CD4-positive, alpha-beta memory T cell (primary cell): Measurements from ENCODE around the gene TBC1D2. TPM values are rescaled to one million over a fixed set of nuclear protein-coding genes. Genes with fewer than 3 reads are reported as not detected.

Source experiments
- CTCF ChIA-PET: fragments of 350-600 bp; sonication (Branson Sonifier 250); formaldehyde crosslinking; loops from one replicate; lab custom pipeline; 2021; ENCODE audit warnings: inconsistent platforms; ENCODE audit not compliant: partially characterized antibody; lab: Charles Lee
- POLR2A ChIA-PET: fragments of 350-600 bp; sonication (Branson Sonifier 250); formaldehyde crosslinking; loops from one replicate; lab custom pipeline; 2021; ENCODE audit not compliant: partially characterized antibody; lab: Charles Lee
- DNase-seq, 5 donors: peaks; one replicate each; pipeline versions ENCODE4 v3.0.0 to v3.0.0-alpha.2; 2020 to 2022; ENCODE audit warnings: mixed read lengths in 1 of 5
- H3K27ac ChIP-seq: one replicate; pipeline ENCODE4 v1.7.0; 2013; ENCODE audit warnings: low read depth, low read length
- H3K27me3 ChIP-seq: 2 replicates; pipeline ENCODE4 v1.7.0; 2013; ENCODE audit warnings: mild to moderate bottlenecking, low read length, moderate library complexity; ENCODE audit not compliant: insufficient read depth
- H3K36me3 ChIP-seq: 2 replicates; pipeline ENCODE4 v1.7.0; 2013; ENCODE audit warnings: mild to moderate bottlenecking, low read length, moderate library complexity; ENCODE audit not compliant: insufficient read depth
- H3K4me1 ChIP-seq: 2 replicates; pipeline ENCODE4 v1.7.0; 2013; ENCODE audit warnings: mild to moderate bottlenecking, low read length, moderate library complexity; ENCODE audit not compliant: insufficient read depth
- H3K4me3 ChIP-seq, 2 donors: one replicate each; pipeline ENCODE4 v1.7.0; 2013; ENCODE audit warnings: low read length in 2 of 2, mild to moderate bottlenecking in 1 of 2
- H3K9me3 ChIP-seq, 2 donors: one replicate each; pipeline ENCODE4 v1.7.0; 2013; ENCODE audit warnings: low read length in 2 of 2, control low read depth in 1 of 2; ENCODE audit not compliant: control insufficient read depth in 1 of 2
- H3K27ac Mint-ChIP-seq, 7 donors: one replicate each; pipeline ENCODE4 v1.8.0; 2020 to 2021; ENCODE audit warnings: mixed read lengths in 7 of 7, mild to moderate bottlenecking in 6 of 7, inconsistent platforms in 3 of 7, moderate library complexity in 3 of 7
- H3K27me3 Mint-ChIP-seq, 2 donors: one replicate each; pipeline ENCODE4 v1.8.0; 2020 to 2021; ENCODE audit warnings: mixed read lengths in 2 of 2
- H3K36me3 Mint-ChIP-seq, 2 donors: one replicate each; pipeline ENCODE4 v1.8.0; 2020 to 2021; ENCODE audit warnings: mixed read lengths in 2 of 2, inconsistent platforms in 1 of 2, mild to moderate bottlenecking in 1 of 2
- H3K4me1 Mint-ChIP-seq, 4 donors: one replicate each; pipeline ENCODE4 v1.8.0; 2020 to 2021; ENCODE audit warnings: mixed read lengths in 4 of 4, mild to moderate bottlenecking in 1 of 4
- H3K4me3 Mint-ChIP-seq, 8 donors: one replicate each; pipeline ENCODE4 v1.8.0; 2020 to 2021; ENCODE audit warnings: mixed read lengths in 8 of 8, mild to moderate bottlenecking in 7 of 8, moderate library complexity in 6 of 8, inconsistent platforms in 3 of 8
- H3K9me3 Mint-ChIP-seq, 8 donors: one replicate each; pipeline ENCODE4 v1.8.0; 2020 to 2021; ENCODE audit warnings: mixed read lengths in 8 of 8, mild to moderate bottlenecking in 5 of 8, inconsistent platforms in 3 of 8, moderate library complexity in 1 of 8
- intact Hi-C: fragments of 100-400 bp; cut with micrococcal nuclease; formaldehyde crosslinking; loops from one replicate; pipeline ENCODE4 v1.15.1; 2023
- polyA plus RNA-seq, 2 donors: library from polyadenylated mRNA; unstranded; fragments of 300-500 nt; fragmentation: Illumina TruSeq; gene quantifications; one replicate each; pipeline ENCODE4 v1.2.3, GENCODE V29; 2021
- total RNA-seq, 2 experiments: library from RNA; stranded (reverse); gene quantifications; one replicate each; pipeline ENCODE4 v1.2.3, GENCODE V29; 2021

TBC1D2 gene
- total and polyA plus RNA-seq, 4 experiments from 2014 or later, result 2.1 to 11.4 (median 11.1) TPM

- Mint-ChIP-seq H3K9me3 (peaks cover 0 to 2% (median 0%) of the 10 kb centered on the region in 8 donors), H3K4me1 (peaks cover 32 to 80% (median 50%) of the 10 kb centered on the region in 4 donors), H3K4me3 (peak overlapping the region in 7 of 8 donors; percentile 49 to 79 (median 69)), H3K36me3 (no peaks in the 10 kb centered on the region), H3K27ac (peak overlapping the region; percentile 82 to 97 (median 92)), H3K27me3 (no peaks in the 10 kb centered on the region)
- peaks cover 42% of the 10 kb centered on the region for H3K4me1 ChIP-seq
- no peaks in the 10 kb centered on the region for H3K36me3 ChIP-seq
- CTCF ChIA-PET, result interaction anchor here (0.9 to 1.4 kb wide), 3 partner anchors 8 to 245 kb away, joined by 3 read pairs; no protein-coding TSS in a partner anchor
- H3K4me3 ChIP-seq, result no peak overlapping the region
- H3K27ac ChIP-seq, result peak overlapping the region; percentile 51
- H3K9me3 ChIP-seq, result no peaks in the 10 kb centered on the region
- intact Hi-C loops, result no loop called here
- POLR2A ChIA-PET, result interaction anchor here (1.0 to 1.3 kb wide), 2 partner anchors 50 to 95 kb away, joined by 3 to 5 read pairs; partner anchors contain the start of gene TRIM14
- H3K27me3 ChIP-seq, result no peaks in the 10 kb centered on the region
- peak; percentile 22 to 50 (median 25) for DNase-seq
Observed at GRCh38 chr9:98168941-98169488, 86.4 kb downstream of the TBC1D2 start.

- Mint-ChIP-seq H3K36me3 (no peaks in the 10 kb centered on the region), H3K9me3 (peaks cover 0 to 2% (median 0%) of the 10 kb centered on the region in 8 donors), H3K4me3 (peak overlapping the region in 4 of 8 donors; percentile 19 to 79 (median 74)), H3K4me1 (peaks cover 35 to 81% (median 56%) of the 10 kb centered on the region in 4 donors), H3K27me3 (no peaks in the 10 kb centered on the region), H3K27ac (peak overlapping the region; percentile 12 to 95 (median 81))
- POLR2A ChIA-PET, result interaction anchor here (1.0 to 1.3 kb wide), 2 partner anchors 49 to 94 kb away, joined by 3 to 5 read pairs; partner anchors contain the start of gene TRIM14
- CTCF ChIA-PET, result interaction anchor here (0.9 to 1.4 kb wide), 3 partner anchors 10 to 244 kb away, joined by 3 read pairs; no protein-coding TSS in a partner anchor
- Histone ChIP-seq H3K4me3 (no peak overlapping the region), H3K4me1 (peaks cover 46% of the 10 kb centered on the region), H3K9me3 (no peaks in the 10 kb centered on the region), H3K27ac (no peak overlapping the region), H3K36me3 (no peaks in the 10 kb centered on the region), H3K27me3 (no peaks in the 10 kb centered on the region)
- intact Hi-C loops, result no loop called here
- DNase-seq, result no peak
Observed at GRCh38 chr9:98168153-98168780, 87.2 kb downstream of the TBC1D2 start.

GRCh38 chr9:98164912-98165311 is 90.5 kb downstream of the TBC1D2 start:
- DNase-seq, result no peak
- no peaks in the 10 kb centered on the region for H3K27me3 ChIP-seq
- no peaks in the 10 kb centered on the region for H3K9me3 ChIP-seq
- H3K27ac ChIP-seq, result no peak overlapping the region
- H3K4me3 ChIP-seq, result no peak overlapping the region
- no peaks in the 10 kb centered on the region for H3K27me3 Mint-ChIP-seq
- H3K36me3 Mint-ChIP-seq, result no peaks in the 10 kb centered on the region
- H3K27ac Mint-ChIP-seq, result peak overlapping the region in 2 of 7 donors; percentile 30 to 72
- no peaks in the 10 kb centered on the region for H3K36me3 ChIP-seq
- no peaks in the 10 kb centered on the region for H3K9me3 Mint-ChIP-seq
- no peak overlapping the region for H3K4me3 Mint-ChIP-seq
- peaks cover 35 to 67% (median 51%) of the 10 kb centered on the region in 4 donors for H3K4me1 Mint-ChIP-seq
- intact Hi-C loops, result no loop called here
- ChIA-PET POLR2A (no interaction called here), CTCF (no interaction called here)
- H3K4me1 ChIP-seq, result peaks cover 37% of the 10 kb centered on the region

- Mint-ChIP-seq H3K27ac (no peak overlapping the region), H3K4me1 (peaks cover 31 to 60% (median 48%) of the 10 kb centered on the region in 4 donors), H3K4me3 (no peak overlapping the region), H3K9me3 (no peaks in the 10 kb centered on the region), H3K27me3 (no peaks in the 10 kb centered on the region), H3K36me3 (peaks cover 2 to 3% of the 10 kb centered on the region in 2 donors)
- H3K27me3 ChIP-seq, result no peaks in the 10 kb centered on the region
- no peak overlapping the region for H3K27ac ChIP-seq
- no peak overlapping the region for H3K4me3 ChIP-seq
- ChIA-PET POLR2A (no interaction called here), CTCF (no interaction called here)
- intact Hi-C loops, result no loop called here
- no peaks in the 10 kb centered on the region for H3K9me3 ChIP-seq
- peaks cover 18% of the 10 kb centered on the region for H3K4me1 ChIP-seq
- H3K36me3 ChIP-seq, result peaks cover under 1% of the 10 kb centered on the region
- DNase-seq, result no peak
Observed at GRCh38 chr9:98162613-98163012, 92.8 kb downstream of the TBC1D2 start.

- Mint-ChIP-seq H3K27ac (peak overlapping the region in 1 of 7 donors; percentile 46), H3K9me3 (no peaks in the 10 kb centered on the region), H3K36me3 (peaks cover 3 to 8% of the 10 kb centered on the region in 2 donors), H3K4me1 (peaks cover 26 to 60% (median 47%) of the 10 kb centered on the region in 4 donors), H3K27me3 (no peaks in the 10 kb centered on the region), H3K4me3 (no peak overlapping the region)
- intact Hi-C loops, result no loop called here
- Histone ChIP-seq H3K27me3 (no peaks in the 10 kb centered on the region), H3K4me1 (peaks cover 18% of the 10 kb centered on the region), H3K9me3 (no peaks in the 10 kb centered on the region), H3K27ac (no peak overlapping the region), H3K36me3 (peaks cover 7% of the 10 kb centered on the region), H3K4me3 (no peak overlapping the region)
- no peak for DNase-seq
- CTCF ChIA-PET, result interaction anchor here (1.6 kb wide), 1 partner anchor 8 kb away, joined by 3 read pairs; no protein-coding TSS in a partner anchor
- POLR2A ChIA-PET, result no interaction called here
Observed at GRCh38 chr9:98161851-98162250, 93.6 kb downstream of the TBC1D2 start.

- Mint-ChIP-seq H3K27me3 (no peaks in the 10 kb centered on the region), H3K4me1 (peaks cover 21 to 42% (median 34%) of the 10 kb centered on the region in 4 donors), H3K36me3 (peaks cover 7 to 18% of the 10 kb centered on the region in 2 donors), H3K27ac (peak overlapping the region in 4 of 7 donors; percentile 38 to 71 (median 51)), H3K4me3 (no peak overlapping the region), H3K9me3 (no peaks in the 10 kb centered on the region)
- Histone ChIP-seq H3K27me3 (no peaks in the 10 kb centered on the region), H3K27ac (no peak overlapping the region), H3K9me3 (no peaks in the 10 kb centered on the region), H3K4me3 (no peak overlapping the region), H3K4me1 (peaks cover 11% of the 10 kb centered on the region), H3K36me3 (peaks cover 7% of the 10 kb centered on the region)
- intact Hi-C loops, result no loop called here
- CTCF ChIA-PET, result interaction anchor here (0.9 to 1.1 kb wide), 3 partner anchors 28 to 86 kb away, joined by 3 read pairs; no protein-coding TSS in a partner anchor
- DNase-seq, result no peak
- POLR2A ChIA-PET, result interaction anchor here (1.2 kb wide), 1 partner anchor 96 kb away, joined by 3 read pairs; the partner anchor contains the start of gene TBC1D2
Observed at GRCh38 chr9:98159790-98160189, 95.7 kb downstream of the TBC1D2 start.

GRCh38 chr9:98159301-98159700 is 96.1 kb downstream of the TBC1D2 start:
- DNase-seq, result no peak
- Mint-ChIP-seq H3K27ac (peak overlapping the region in 4 of 7 donors; percentile 38 to 73 (median 66)), H3K4me1 (peaks cover 19 to 37% (median 29%) of the 10 kb centered on the region in 4 donors), H3K36me3 (peaks cover 7 to 22% of the 10 kb centered on the region in 2 donors), H3K27me3 (no peaks in the 10 kb centered on the region), H3K4me3 (no peak overlapping the region), H3K9me3 (no peaks in the 10 kb centered on the region)
- ChIA-PET CTCF (interaction anchor here (1.1 kb wide), 2 partner anchors 28 to 86 kb away, joined by 3 read pairs; no protein-coding TSS in a partner anchor), POLR2A (interaction anchor here (1.2 kb wide), 1 partner anchor 96 kb away, joined by 3 read pairs; the partner anchor contains the start of gene TBC1D2)
- H3K27me3 ChIP-seq, result no peaks in the 10 kb centered on the region
- no peak overlapping the region for H3K4me3 ChIP-seq
- H3K27ac ChIP-seq, result no peak overlapping the region
- H3K9me3 ChIP-seq, result no peaks in the 10 kb centered on the region
- intact Hi-C loops, result no loop called here
- peaks cover 7% of the 10 kb centered on the region for H3K36me3 ChIP-seq
- peaks cover 7% of the 10 kb centered on the region for H3K4me1 ChIP-seq
